Measurements from ENCODE around the gene ZNF644. TPM values are rescaled to one million over a fixed set of nuclear protein-coding genes. Genes with fewer than 3 reads are reported as not detected.

The ZNF644 gene
- total RNA-seq, 1 experiment from 2014 or later, result 55.9 TPM

- ATAC-seq, result no peak
Observed at GRCh38 chr1:91059157-91059556, 37.3 kb upstream of the ZNF644 start.

GRCh38 chr1:91057784-91058183, 35.9 kb upstream of the ZNF644 start:
- no peak for TF ChIP-seq CEBPB (IDR thresholded peaks at IDR 0.05; ENCODE audit: low read depth)
- no peak for TF ChIP-seq ZNF274 (IDR thresholded peaks at IDR 0.05; ENCODE audit: low read depth, low read length)
- TF ChIP-seq POLR2A (IDR thresholded peaks at IDR 0.05; ENCODE audit: borderline replicate concordance, extremely low read depth, insufficient read depth, insufficient read length), result no peak
- TF ChIP-seq EZH2 (IDR thresholded peaks at IDR 0.05), result no peak
- no peak for TF ChIP-seq ATF3 (IDR thresholded peaks at IDR 0.05)
- TF ChIP-seq EZH2phosphoT487 (IDR thresholded peaks at IDR 0.05; ENCODE audit: borderline replicate concordance), result no peak
- TF ChIP-seq RAD21 (IDR thresholded peaks at IDR 0.05; ENCODE audit: low read depth), result no peak
- no peak for TF ChIP-seq REST (IDR thresholded peaks at IDR 0.05; ENCODE audit: low read depth)
- Histone ChIP-seq H3K4me2 (ENCODE audit: low read length) (no peak overlapping the region), H3K27ac (ENCODE audit: low read depth, low read length) (no peak overlapping the region), H3K4me1 (ENCODE audit: control insufficient read depth in 1 of 2, insufficient read depth in 2 of 2, low read length in 2 of 2) (no peaks in the 10 kb centered on the region), H3K36me3 (ENCODE audit: control insufficient read depth in 1 of 2, insufficient read depth in 2 of 2, low read length in 2 of 2) (no peaks in the 10 kb centered on the region), H3K9me2 (ENCODE audit: insufficient read depth) (no peaks in the 10 kb centered on the region), H2AFZ (ENCODE audit: low read depth, low read length, poor library complexity, severe bottlenecking) (no peak overlapping the region), H3K9me3 (ENCODE audit: control insufficient read depth in 1 of 2, insufficient read depth in 1 of 2, low read depth in 1 of 2, low read length in 2 of 2) (no peaks in the 10 kb centered on the region), H3K79me2 (ENCODE audit: insufficient read depth, low read length) (no peaks in the 10 kb centered on the region), H3K4me3 (replicated peaks in 1 of 2; ENCODE audit: low read depth in 1 of 2, low read length in 2 of 2) (no peak overlapping the region), H3K27me3 (ENCODE audit: insufficient read depth, low read length) (no peaks in the 10 kb centered on the region), H3K9ac (ENCODE audit: low read length) (no peak overlapping the region), H4K20me1 (ENCODE audit: insufficient read depth) (no peaks in the 10 kb centered on the region)
- BruUV-seq (replicated peaks), result no TSS peak
- DNase-seq (ENCODE audit: low read depth, low spot score), result no peak
- RAD21 ChIA-PET (ENCODE audit: low non-redundant PET in 1 of 2, low total read pairs in 2 of 2, uncharacterized antibody in 2 of 2, unreplicated experiment in 2 of 2), result no interaction called here
- POLR2A ChIA-PET, result no interaction called here
- intact Hi-C loops (cut with micrococcal nuclease), result no loop called here
- ATAC-seq, result no peak
- CTCF ChIA-PET, result no interaction called here

More at GRCh38 chr1:91059157-91059556, 37.3 kb upstream of the ZNF644 start:
- TF ChIP-seq EGR1 (IDR thresholded peaks at IDR 0.05; ENCODE audit: low read depth), result no peak
- no peak for TF ChIP-seq EZH2phosphoT487 (IDR thresholded peaks at IDR 0.05; ENCODE audit: borderline replicate concordance)
- TF ChIP-seq ATF3 (IDR thresholded peaks at IDR 0.05), result no peak
- TF ChIP-seq RAD21 (IDR thresholded peaks at IDR 0.05; ENCODE audit: low read depth), result no peak
- no peak for TF ChIP-seq SRF (IDR thresholded peaks at IDR 0.05; ENCODE audit: low read depth)
- TF ChIP-seq FOSL1 (IDR thresholded peaks at IDR 0.05; ENCODE audit: low read depth), result no peak
- no peak for TF ChIP-seq ELF1 (IDR thresholded peaks at IDR 0.05; ENCODE audit: borderline replicate concordance, low read depth)
- TF ChIP-seq SIN3A (IDR thresholded peaks at IDR 0.05; ENCODE audit: low read depth), result no peak
- no peak for TF ChIP-seq MAX (IDR thresholded peaks at IDR 0.05)
- no peak for TF ChIP-seq ZFX (IDR thresholded peaks at IDR 0.05)
- Histone ChIP-seq H4K20me1 (ENCODE audit: insufficient read depth) (no peaks in the 10 kb centered on the region), H3K79me2 (ENCODE audit: insufficient read depth, low read length) (no peaks in the 10 kb centered on the region), H3K4me3 (replicated peaks in 1 of 2; ENCODE audit: low read depth in 1 of 2, low read length in 2 of 2) (no peak overlapping the region), H3K27ac (ENCODE audit: low read depth, low read length) (no peak overlapping the region), H3K4me2 (ENCODE audit: low read length) (no peak overlapping the region), H2AFZ (ENCODE audit: low read depth, low read length, poor library complexity, severe bottlenecking) (no peak overlapping the region), H3K27me3 (ENCODE audit: insufficient read depth, low read length) (no peaks in the 10 kb centered on the region), H3K9me3 (ENCODE audit: control insufficient read depth in 1 of 2, insufficient read depth in 1 of 2, low read depth in 1 of 2, low read length in 2 of 2) (no peaks in the 10 kb centered on the region), H3K9me2 (ENCODE audit: insufficient read depth) (no peaks in the 10 kb centered on the region), H3K4me1 (ENCODE audit: control insufficient read depth in 1 of 2, insufficient read depth in 2 of 2, low read length in 2 of 2) (no peaks in the 10 kb centered on the region), H3K9ac (ENCODE audit: low read length) (no peak overlapping the region), H3K36me3 (ENCODE audit: control insufficient read depth in 1 of 2, insufficient read depth in 2 of 2, low read length in 2 of 2) (no peaks in the 10 kb centered on the region)
- DNase-seq (ENCODE audit: low read depth, low spot score), result no peak
- no TSS peak for BruUV-seq (replicated peaks)
- ChIA-PET POLR2A (no interaction called here), RAD21 (ENCODE audit: low non-redundant PET in 1 of 2, low total read pairs in 2 of 2, uncharacterized antibody in 2 of 2, unreplicated experiment in 2 of 2) (no interaction called here), CTCF (no interaction called here)
- intact Hi-C loops (cut with micrococcal nuclease), result no loop called here
